22Rv1 (cell line): Measurements from ENCODE around the gene ARID1B.

Source experiments
- CTCF ChIP-seq: fragments of 450-650 bp; IDR thresholded peaks from 2 replicates; pipeline ENCODE4 v1.5.1; 2017; ENCODE audit warnings: mild to moderate bottlenecking
- ZFX ChIP-seq: fragments of 450-650 bp; IDR thresholded peaks from 2 replicates; pipeline ENCODE4 v1.6.1; 2017; ENCODE audit warnings: antibody characterized with exemption, borderline replicate concordance

GRCh38 chr6:157193443-157193996 lies 416.3 kb downstream of the ARID1B start:
- TF ChIP-seq CTCF: no peak
- TF ChIP-seq ZFX: no peak
